GM23338 (cell line): ENCODE data around the gene FREM3.

Experiments used
- ETS1 ChIP-seq: IDR thresholded peaks from 2 replicates; pipeline ENCODE4 v1.6.1; 2016; ENCODE audit warnings: antibody characterized with exemption
- EZH2 ChIP-seq: fragments of 200-600 bp; sonication (generic); IDR thresholded peaks from one replicate; pipeline ENCODE4 v1.8.0; 2017; ENCODE audit warnings: antibody characterized with exemption, mild to moderate bottlenecking, low read depth; ENCODE audit not compliant: unreplicated experiment
- EZH2phosphoT487 ChIP-seq: fragments of 200-600 bp; sonication (generic); IDR thresholded peaks from one replicate; pipeline ENCODE4 v1.8.1; 2018; ENCODE audit warnings: antibody characterized with exemption; ENCODE audit not compliant: unreplicated experiment
- JUNB ChIP-seq: IDR thresholded peaks from one replicate; pipeline ENCODE4 v1.6.1; 2016; ENCODE audit warnings: antibody characterized with exemption; ENCODE audit not compliant: unreplicated experiment
- POLR2AphosphoS5 ChIP-seq: IDR thresholded peaks from 2 replicates; pipeline ENCODE4 v1.6.1; 2016; ENCODE audit warnings: antibody characterized with exemption, low read depth
- REST ChIP-seq: IDR thresholded peaks from one replicate; pipeline ENCODE4 v1.6.1; 2018; ENCODE audit warnings: antibody characterized with exemption; ENCODE audit not compliant: unreplicated experiment
- STAT1 ChIP-seq: IDR thresholded peaks from one replicate; pipeline ENCODE4 v1.6.1; 2016; ENCODE audit warnings: antibody characterized with exemption; ENCODE audit not compliant: unreplicated experiment
- ZNF114 ChIP-seq: fragments of 250-450 bp; sonication (Bioruptor Pico); IDR thresholded peaks from 2 replicates; pipeline ENCODE4 v1.5.0; 2020; ENCODE audit warnings: mild to moderate bottlenecking, moderate library complexity
- ZNF331 ChIP-seq: fragments of 250-450 bp; sonication (Bioruptor Pico); IDR thresholded peaks from 2 replicates; pipeline ENCODE4 v1.5.0; 2020; ENCODE audit warnings: low read depth, mild to moderate bottlenecking, moderate library complexity
- TF ChIP-seq, protein P1 (sequence below), 2 experiments: fragments of 200-600 bp in 1 of 2; sonication (generic) in 1 of 2; conservative IDR thresholded peaks; 2 replicates each; pipeline versions ENCODE4 v1.5.1 to v1.6.1; 2016 to 2017; ENCODE audit warnings: antibody characterized with exemption in 2 of 2, low read depth in 2 of 2, mild to moderate bottlenecking in 2 of 2, moderate library complexity in 1 of 2

DNA sequence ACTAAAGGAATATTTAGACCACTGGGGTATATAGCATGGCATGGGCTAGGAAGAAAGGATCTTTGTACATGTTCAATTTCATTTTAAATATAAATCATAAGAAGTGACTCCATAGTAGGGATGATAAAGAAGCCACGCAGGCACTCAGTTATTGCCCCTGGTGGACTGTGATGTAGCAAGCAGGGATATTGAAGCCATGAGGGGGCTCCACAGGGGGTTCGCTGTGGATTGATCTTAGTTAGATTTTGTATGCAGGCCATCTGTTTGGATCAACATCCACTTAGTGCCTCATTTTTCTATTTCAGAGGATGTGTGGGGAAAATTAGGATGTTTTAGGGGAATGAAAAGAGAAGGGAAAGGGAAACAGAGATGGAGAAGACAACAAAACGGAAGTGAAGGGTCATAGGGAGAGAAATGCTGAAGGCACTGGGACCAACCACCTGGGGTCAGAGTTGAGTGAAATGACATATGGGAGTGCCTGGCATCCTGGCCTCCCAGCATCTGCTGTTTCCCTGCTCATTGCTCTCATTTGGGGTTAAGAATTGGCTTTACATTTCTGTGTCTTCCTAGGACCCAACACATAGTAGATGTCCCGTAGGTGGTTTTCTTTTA, 11.2 kb upstream of the FREM3 start:
- TF ChIP-seq, protein P1, sequence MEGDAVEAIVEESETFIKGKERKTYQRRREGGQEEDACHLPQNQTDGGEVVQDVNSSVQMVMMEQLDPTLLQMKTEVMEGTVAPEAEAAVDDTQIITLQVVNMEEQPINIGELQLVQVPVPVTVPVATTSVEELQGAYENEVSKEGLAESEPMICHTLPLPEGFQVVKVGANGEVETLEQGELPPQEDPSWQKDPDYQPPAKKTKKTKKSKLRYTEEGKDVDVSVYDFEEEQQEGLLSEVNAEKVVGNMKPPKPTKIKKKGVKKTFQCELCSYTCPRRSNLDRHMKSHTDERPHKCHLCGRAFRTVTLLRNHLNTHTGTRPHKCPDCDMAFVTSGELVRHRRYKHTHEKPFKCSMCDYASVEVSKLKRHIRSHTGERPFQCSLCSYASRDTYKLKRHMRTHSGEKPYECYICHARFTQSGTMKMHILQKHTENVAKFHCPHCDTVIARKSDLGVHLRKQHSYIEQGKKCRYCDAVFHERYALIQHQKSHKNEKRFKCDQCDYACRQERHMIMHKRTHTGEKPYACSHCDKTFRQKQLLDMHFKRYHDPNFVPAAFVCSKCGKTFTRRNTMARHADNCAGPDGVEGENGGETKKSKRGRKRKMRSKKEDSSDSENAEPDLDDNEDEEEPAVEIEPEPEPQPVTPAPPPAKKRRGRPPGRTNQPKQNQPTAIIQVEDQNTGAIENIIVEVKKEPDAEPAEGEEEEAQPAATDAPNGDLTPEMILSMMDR (conservative IDR thresholded peaks at IDR 0.05; ENCODE audit: low read depth in 2 of 2), result peak; percentile 47 to 62
- no peak for TF ChIP-seq EZH2
- no peak for TF ChIP-seq STAT1
- TF ChIP-seq EZH2phosphoT487, result no peak
- no peak for TF ChIP-seq POLR2AphosphoS5
- no peak for TF ChIP-seq REST
- TF ChIP-seq ZNF331 (CRISPR knock-in tag), result no peak
- no peak for TF ChIP-seq JUNB
- no peak for TF ChIP-seq ETS1
- TF ChIP-seq ZNF114, result no peak
